Activated naive CD8-positive, alpha-beta T cell (primary cell): ENCODE results near the gene TNFRSF8.

Source experiments
- H3K27ac Mint-ChIP-seq: one replicate; pipeline ENCODE4 v1.8.0; 2021; ENCODE audit warnings: mixed read lengths
- H3K27me3 Mint-ChIP-seq: one replicate; pipeline ENCODE4 v1.8.0; 2021; ENCODE audit warnings: mixed read lengths
- H3K36me3 Mint-ChIP-seq: one replicate; pipeline ENCODE4 v1.8.0; 2021; ENCODE audit warnings: mixed read lengths
- H3K4me1 Mint-ChIP-seq: one replicate; pipeline ENCODE4 v1.8.0; 2021; ENCODE audit warnings: low read depth, mixed read lengths
- H3K4me3 Mint-ChIP-seq: one replicate; pipeline ENCODE4 v1.8.0; 2021; ENCODE audit warnings: mild to moderate bottlenecking, mixed read lengths
- H3K9me3 Mint-ChIP-seq: one replicate; pipeline ENCODE4 v1.8.0; 2021; ENCODE audit warnings: low read depth, mixed read lengths

Gene TNFRSF8

GRCh38 chr1:12067900-12068821 is 5.1 kb downstream of the TNFRSF8 start:
- Mint-ChIP-seq H3K36me3 (peaks cover 4% of the 10 kb centered on the region), H3K9me3 (no peaks in the 10 kb centered on the region), H3K27me3 (peaks cover 20% of the 10 kb centered on the region), H3K4me1 (peaks cover 36% of the 10 kb centered on the region), H3K4me3 (no peak overlapping the region), H3K27ac (peak overlapping the region; percentile 19)

- Mint-ChIP-seq H3K27ac (peak overlapping the region; percentile 16), H3K27me3 (peaks cover 14% of the 10 kb centered on the region), H3K4me1 (peaks cover 25% of the 10 kb centered on the region), H3K9me3 (no peaks in the 10 kb centered on the region), H3K4me3 (no peak overlapping the region), H3K36me3 (peaks cover 4% of the 10 kb centered on the region)
Measured at GRCh38 chr1:12069623-12070244, 6.6 kb downstream of the TNFRSF8 start.

- Mint-ChIP-seq H3K4me1 (peaks cover 17% of the 10 kb centered on the region), H3K27ac (no peak overlapping the region), H3K36me3 (peaks cover 2% of the 10 kb centered on the region), H3K4me3 (no peak overlapping the region), H3K27me3 (peaks cover 8% of the 10 kb centered on the region), H3K9me3 (no peaks in the 10 kb centered on the region)
Measured at GRCh38 chr1:12071892-12072291, 8.8 kb downstream of the TNFRSF8 start.

GRCh38 chr1:12072741-12073140 is 9.6 kb downstream of the TNFRSF8 start:
- H3K27ac Mint-ChIP-seq, result no peak overlapping the region
- peaks cover 6% of the 10 kb centered on the region for H3K27me3 Mint-ChIP-seq
- H3K36me3 Mint-ChIP-seq, result peaks cover 4% of the 10 kb centered on the region
- no peak overlapping the region for H3K4me3 Mint-ChIP-seq
- H3K4me1 Mint-ChIP-seq, result peaks cover 14% of the 10 kb centered on the region
- H3K9me3 Mint-ChIP-seq, result no peaks in the 10 kb centered on the region

- no peaks in the 10 kb centered on the region for H3K9me3 Mint-ChIP-seq
- peaks cover 7% of the 10 kb centered on the region for H3K4me1 Mint-ChIP-seq
- H3K27me3 Mint-ChIP-seq, result peaks cover 6% of the 10 kb centered on the region
- H3K4me3 Mint-ChIP-seq, result no peak overlapping the region
- H3K36me3 Mint-ChIP-seq, result peaks cover 4% of the 10 kb centered on the region
- H3K27ac Mint-ChIP-seq, result no peak overlapping the region
Measured at GRCh38 chr1:12073796-12074195, 10.7 kb downstream of the TNFRSF8 start.

GRCh38 chr1:12075195-12076114 is 12.4 kb downstream of the TNFRSF8 start:
- Mint-ChIP-seq H3K4me1 (peaks cover 1% of the 10 kb centered on the region), H3K36me3 (peaks cover 4% of the 10 kb centered on the region), H3K27ac (no peak overlapping the region), H3K9me3 (no peaks in the 10 kb centered on the region), H3K27me3 (peaks cover 2% of the 10 kb centered on the region), H3K4me3 (no peak overlapping the region)

GRCh38 chr1:12076425-12077005 is 13.4 kb downstream of the TNFRSF8 start:
- Mint-ChIP-seq H3K4me1 (peaks cover 2% of the 10 kb centered on the region), H3K4me3 (no peak overlapping the region), H3K9me3 (no peaks in the 10 kb centered on the region), H3K27ac (no peak overlapping the region), H3K27me3 (peaks cover 2% of the 10 kb centered on the region), H3K36me3 (peaks cover 4% of the 10 kb centered on the region)

- H3K4me3 Mint-ChIP-seq, result no peak overlapping the region
- H3K27ac Mint-ChIP-seq, result no peak overlapping the region
- H3K27me3 Mint-ChIP-seq, result no peaks in the 10 kb centered on the region
- peaks cover 10% of the 10 kb centered on the region for H3K4me1 Mint-ChIP-seq
- H3K9me3 Mint-ChIP-seq, result peaks cover 7% of the 10 kb centered on the region
- H3K36me3 Mint-ChIP-seq, result peaks cover 4% of the 10 kb centered on the region
Measured at GRCh38 chr1:12078575-12078937, 15.5 kb downstream of the TNFRSF8 start.

- Mint-ChIP-seq H3K27ac (no peak overlapping the region), H3K9me3 (peaks cover 12% of the 10 kb centered on the region), H3K4me1 (peaks cover 10% of the 10 kb centered on the region), H3K27me3 (no peaks in the 10 kb centered on the region), H3K4me3 (no peak overlapping the region), H3K36me3 (peaks cover 6% of the 10 kb centered on the region)
Measured at GRCh38 chr1:12078938-12079861, 16.1 kb downstream of the TNFRSF8 start.

GRCh38 chr1:12080156-12080555 is 17.1 kb downstream of the TNFRSF8 start:
- Mint-ChIP-seq H3K36me3 (peaks cover 6% of the 10 kb centered on the region), H3K4me1 (peaks cover 10% of the 10 kb centered on the region), H3K9me3 (peaks cover 12% of the 10 kb centered on the region), H3K27me3 (no peaks in the 10 kb centered on the region), H3K4me3 (no peak overlapping the region), H3K27ac (no peak overlapping the region)

- Mint-ChIP-seq H3K9me3 (peaks cover 12% of the 10 kb centered on the region), H3K27me3 (no peaks in the 10 kb centered on the region), H3K4me3 (no peak overlapping the region), H3K27ac (no peak overlapping the region), H3K4me1 (peaks cover 10% of the 10 kb centered on the region), H3K36me3 (peaks cover 6% of the 10 kb centered on the region)
Measured at GRCh38 chr1:12080773-12081556, 17.9 kb downstream of the TNFRSF8 start.

GRCh38 chr1:12081648-12082396 is 18.7 kb downstream of the TNFRSF8 start:
- Mint-ChIP-seq H3K9me3 (peaks cover 12% of the 10 kb centered on the region), H3K4me3 (no peak overlapping the region), H3K27ac (peak overlapping the region; percentile 81), H3K4me1 (peaks cover 13% of the 10 kb centered on the region), H3K27me3 (no peaks in the 10 kb centered on the region), H3K36me3 (peaks cover 8% of the 10 kb centered on the region)
